LoVo (cell line): Measurements from ENCODE around the gene TACC2.
A peak's percentile ranks its signal among the peaks of the same experiment; 100 is the strongest.

Experiments
- DNase-seq: peaks from one replicate; pipeline ENCODE4 v3.0.0-alpha.2; 2016; ENCODE audit warnings: low spot score

TACC2 gene

GRCh38 chr10:122030200-122030552 lies 41.2 kb downstream of the TACC2 start:
- DNase-seq: no peak

GRCh38 chr10:122033224-122033926 lies 44.4 kb downstream of the TACC2 start:
- DNase-seq: peak; percentile 38

GRCh38 chr10:122034149-122034756 lies 45.3 kb downstream of the TACC2 start:
- DNase-seq: peak; percentile 45

- no peak for DNase-seq
Measured at GRCh38 chr10:122040786-122041185, 51.8 kb downstream of the TACC2 start.

GRCh38 chr10:122042836-122043235 lies 53.9 kb downstream of the TACC2 start:
- DNase-seq: no peak

GRCh38 chr10:122044045-122044661 lies 55.2 kb downstream of the TACC2 start:
- DNase-seq: peak; percentile 44

GRCh38 chr10:122044713-122045112 lies 55.8 kb downstream of the TACC2 start:
- DNase-seq: no peak

- DNase-seq: no peak
Measured at GRCh38 chr10:122045212-122045611, 56.2 kb downstream of the TACC2 start.

GRCh38 chr10:122047560-122047959 lies 58.6 kb downstream of the TACC2 start:
- no peak for DNase-seq

- DNase-seq: no peak
Measured at GRCh38 chr10:122049076-122049475, 60.1 kb downstream of the TACC2 start.

- DNase-seq: peak; percentile 43
Measured at GRCh38 chr10:122050311-122050710, 61.3 kb downstream of the TACC2 start.

- DNase-seq: no peak
Measured at GRCh38 chr10:122050811-122051210, 61.8 kb downstream of the TACC2 start.

- peak; percentile 77 for DNase-seq
Measured at GRCh38 chr10:122051609-122052385, 62.8 kb downstream of the TACC2 start.

- no peak for DNase-seq
Measured at GRCh38 chr10:122052701-122053100, 63.7 kb downstream of the TACC2 start.

- DNase-seq: no peak
Measured at GRCh38 chr10:122053314-122053713, 64.4 kb downstream of the TACC2 start.

GRCh38 chr10:122054048-122055025 lies 65.4 kb downstream of the TACC2 start:
- DNase-seq: peak; percentile 48

GRCh38 chr10:122055252-122055651 lies 66.3 kb downstream of the TACC2 start:
- no peak for DNase-seq

GRCh38 chr10:122056431-122057094 lies 67.6 kb downstream of the TACC2 start:
- DNase-seq: peak; percentile 84

- no peak for DNase-seq
Measured at GRCh38 chr10:122057841-122058413, 69.0 kb downstream of the TACC2 start.

GRCh38 chr10:122060250-122060649 lies 71.3 kb downstream of the TACC2 start:
- DNase-seq: peak; percentile 38
